ENCODE results near the gene MLC1. TPM values are rescaled to one million over a fixed set of nuclear protein-coding genes. Genes with fewer than 3 reads are reported as not detected.

The MLC1 gene
- polyA plus RNA-seq, 1 donor (not counting 4 experiments of a cell fraction or from before 2014, with no cell fraction given) = not detected

- H3K4me3 ChIP-seq (ENCODE audit: control insufficient read depth in 2 of 3, extremely low read depth in 1 of 3, insufficient read depth in 2 of 3, low read depth in 1 of 3, low read length in 3 of 3) = no peak overlapping the region
- H3K9ac ChIP-seq (ENCODE audit: control insufficient read depth, extremely low read depth, insufficient read depth, low read length) = no peak overlapping the region
- no peaks in the 10 kb centered on the region for H4K20me1 ChIP-seq (ENCODE audit: control insufficient read depth, extremely low read depth, insufficient read depth, low read length)
- no peaks in the 10 kb centered on the region for H3K79me2 ChIP-seq (ENCODE audit: control insufficient read depth, insufficient read depth, low read length)
- TF ChIP-seq CTCF (optimal IDR thresholded peaks at IDR 0.05 in 1 of 3, IDR thresholded peaks at IDR 0.05 in 1 of 3, conservative IDR thresholded peaks at IDR 0.05 in 1 of 3; ENCODE audit: extremely low read depth in 1 of 3, insufficient read depth in 2 of 3, low read length in 3 of 3) (no peak), EZH2 (IDR thresholded peaks at IDR 0.05; ENCODE audit: low read length) (no peak)
- peaks cover 16% of the 10 kb centered on the region for H3K27me3 ChIP-seq (ENCODE audit: control insufficient read depth, extremely low read depth, insufficient read depth, low read length)
- no peaks in the 10 kb centered on the region for H3K9me3 ChIP-seq (ENCODE audit: control insufficient read depth, low read depth, low read length)
- H3K36me3 ChIP-seq (ENCODE audit: control insufficient read depth in 2 of 2, extremely low read depth in 1 of 2, insufficient read depth in 2 of 2, low read length in 2 of 2) = no peaks in the 10 kb centered on the region
- no peak overlapping the region for H2AFZ ChIP-seq (ENCODE audit: control insufficient read depth, low read length)
- FAIRE-seq (no peak), DNase-seq (ENCODE audit: low read depth, low spot score) (no peak)
- H3K4me2 ChIP-seq (ENCODE audit: control insufficient read depth, extremely low read depth, insufficient read depth, low read depth, low read length) = no peak overlapping the region
- no peaks in the 10 kb centered on the region for H3K4me1 ChIP-seq (ENCODE audit: control insufficient read depth, extremely low read depth, insufficient read depth, low read length)
- no peak overlapping the region for H3K27ac ChIP-seq (ENCODE audit: control insufficient read depth, insufficient read depth, low read length)
- dilution Hi-C loops (cut with MboI; ENCODE audit: extremely low pct_ligation_motif_present, low sequenced_read_pairs) = no loop called here
- no peaks in the 10 kb centered on the region for H3K9me1 ChIP-seq (ENCODE audit: control insufficient read depth, extremely low read depth, insufficient read depth, low read length)
Observed at GRCh38 chr22:50063589-50064393, 21.4 kb downstream of the MLC1 start.

- Histone ChIP-seq H3K4me2 (ENCODE audit: control insufficient read depth, extremely low read depth, insufficient read depth, low read depth, low read length) (no peak overlapping the region), H3K79me2 (ENCODE audit: control insufficient read depth, insufficient read depth, low read length) (no peaks in the 10 kb centered on the region), H3K4me3 (ENCODE audit: control insufficient read depth in 2 of 3, extremely low read depth in 1 of 3, insufficient read depth in 2 of 3, low read depth in 1 of 3, low read length in 3 of 3) (no peak overlapping the region), H3K9ac (ENCODE audit: control insufficient read depth, extremely low read depth, insufficient read depth, low read length) (no peak overlapping the region), H3K9me1 (ENCODE audit: control insufficient read depth, extremely low read depth, insufficient read depth, low read length) (no peaks in the 10 kb centered on the region), H3K36me3 (ENCODE audit: control insufficient read depth in 2 of 2, extremely low read depth in 1 of 2, insufficient read depth in 2 of 2, low read length in 2 of 2) (no peaks in the 10 kb centered on the region), H2AFZ (ENCODE audit: control insufficient read depth, low read length) (no peak overlapping the region), H3K27me3 (ENCODE audit: control insufficient read depth, extremely low read depth, insufficient read depth, low read length) (peaks cover 24% of the 10 kb centered on the region), H3K4me1 (ENCODE audit: control insufficient read depth, extremely low read depth, insufficient read depth, low read length) (no peaks in the 10 kb centered on the region), H3K9me3 (ENCODE audit: control insufficient read depth, low read depth, low read length) (no peaks in the 10 kb centered on the region), H3K27ac (ENCODE audit: control insufficient read depth, insufficient read depth, low read length) (no peak overlapping the region), H4K20me1 (ENCODE audit: control insufficient read depth, extremely low read depth, insufficient read depth, low read length) (no peaks in the 10 kb centered on the region)
- no peak for DNase-seq (ENCODE audit: low read depth, low spot score)
- FAIRE-seq = no peak
- TF ChIP-seq EZH2 (IDR thresholded peaks at IDR 0.05; ENCODE audit: low read length) (no peak), CTCF (optimal IDR thresholded peaks at IDR 0.05 in 1 of 3, IDR thresholded peaks at IDR 0.05 in 1 of 3, conservative IDR thresholded peaks at IDR 0.05 in 1 of 3; ENCODE audit: extremely low read depth in 1 of 3, insufficient read depth in 2 of 3, low read length in 3 of 3) (no peak)
- dilution Hi-C loops (cut with MboI; ENCODE audit: extremely low pct_ligation_motif_present, low sequenced_read_pairs) = no loop called here
Observed at GRCh38 chr22:50062509-50063135, 22.6 kb downstream of the MLC1 start.
